ENCODE results near the gene CKMT1A.

CKMT1A gene

DNA sequence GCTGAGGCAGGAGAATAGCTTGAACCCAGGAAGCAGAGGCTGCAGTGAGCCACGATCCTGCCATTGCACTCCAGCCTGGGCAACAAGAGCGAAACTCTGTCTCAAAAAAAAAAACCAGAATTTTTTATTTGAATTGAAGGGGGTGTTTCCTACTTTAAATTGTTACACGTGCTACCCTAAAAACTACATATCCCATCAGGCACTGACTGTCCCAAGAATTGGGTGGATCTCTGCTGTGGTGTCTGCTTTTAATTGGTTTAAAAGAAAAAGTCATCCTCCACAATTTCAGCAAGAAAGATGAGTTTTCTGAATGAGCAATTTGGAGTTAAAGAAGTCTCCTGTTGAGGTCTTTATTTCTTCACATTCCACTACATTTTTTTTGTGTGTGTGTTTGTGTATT lies 54.7 kb downstream of the CKMT1A start:
- no peak for DNase-seq (ENCODE audit: low spot score)

All from globus pallidus (tissue), 1 donor.